T1000 (cell line): ENCODE results near the gene NTRK2.

Experiments used
- DNase-seq: peaks from one replicate; lab custom pipeline; 2025; ENCODE audit warnings: mixed read lengths; lab: John Stamatoyannopoulos, UW

NTRK2 gene

DNA sequence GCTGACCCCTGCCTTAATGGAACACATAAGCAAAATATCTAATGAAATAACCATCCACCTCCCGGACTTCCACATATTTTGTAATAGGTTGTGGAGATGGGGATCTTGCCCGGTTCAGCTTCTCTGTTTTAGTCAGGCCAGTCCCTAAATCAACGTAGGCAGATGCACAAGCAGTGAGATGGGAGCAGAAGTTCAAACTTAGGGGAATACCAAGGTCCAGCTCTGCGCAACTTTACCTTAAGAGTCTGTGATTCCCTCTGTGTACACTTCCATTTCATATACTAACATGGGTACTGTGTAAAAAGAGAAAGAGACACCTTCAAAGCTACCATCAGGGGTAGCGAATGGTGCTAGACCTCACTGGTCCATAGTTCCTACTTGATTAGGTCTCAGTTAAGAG is 110.9 kb downstream of the NTRK2 start:
- no peak for DNase-seq

GRCh38 chr9:84781458-84781857 is 111.9 kb downstream of the NTRK2 start:
- DNase-seq: no peak

DNA sequence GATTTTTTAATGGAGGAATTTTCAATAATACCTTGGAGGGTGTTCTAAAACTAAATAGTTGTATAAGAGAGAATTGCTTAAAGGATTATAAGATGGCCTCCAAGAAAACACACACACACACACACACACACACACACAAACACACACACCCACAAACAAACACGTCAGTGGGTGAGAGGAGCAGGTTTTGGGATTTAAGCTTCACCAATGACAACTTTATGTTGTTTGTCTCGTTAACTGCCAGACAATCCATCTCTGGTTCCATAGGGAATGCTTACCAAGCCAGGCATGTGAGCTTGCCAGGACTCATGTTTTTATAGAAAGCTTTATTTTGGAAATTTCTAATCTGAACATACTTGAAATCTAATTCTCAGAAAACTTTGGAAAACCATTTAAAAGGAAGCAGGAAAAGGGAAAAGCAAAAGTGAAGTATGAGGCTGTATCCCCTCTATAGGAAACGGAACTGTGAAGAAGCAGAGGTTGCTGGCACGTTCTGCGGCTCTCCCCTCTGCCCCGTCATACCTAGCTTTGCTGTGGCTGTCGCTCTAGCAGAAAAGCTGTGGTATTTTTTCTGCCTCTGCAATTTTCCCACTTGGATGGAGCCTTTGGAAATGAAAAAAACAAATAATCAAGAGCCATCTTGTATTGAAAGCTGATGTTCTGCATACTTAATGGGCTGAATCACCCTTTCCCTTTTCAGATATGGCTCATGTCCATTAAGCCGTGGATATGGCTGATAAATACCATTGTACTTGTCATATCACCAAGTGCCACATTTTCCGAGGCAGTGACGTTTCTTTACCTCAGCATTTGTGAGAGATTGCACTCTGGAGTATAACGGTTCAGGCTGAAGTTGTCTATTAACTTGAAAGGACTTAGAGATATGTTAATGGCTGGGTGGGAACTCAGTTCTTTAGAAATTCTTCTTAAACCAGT is 112.7 kb downstream of the NTRK2 start:
- no peak for DNase-seq

DNA sequence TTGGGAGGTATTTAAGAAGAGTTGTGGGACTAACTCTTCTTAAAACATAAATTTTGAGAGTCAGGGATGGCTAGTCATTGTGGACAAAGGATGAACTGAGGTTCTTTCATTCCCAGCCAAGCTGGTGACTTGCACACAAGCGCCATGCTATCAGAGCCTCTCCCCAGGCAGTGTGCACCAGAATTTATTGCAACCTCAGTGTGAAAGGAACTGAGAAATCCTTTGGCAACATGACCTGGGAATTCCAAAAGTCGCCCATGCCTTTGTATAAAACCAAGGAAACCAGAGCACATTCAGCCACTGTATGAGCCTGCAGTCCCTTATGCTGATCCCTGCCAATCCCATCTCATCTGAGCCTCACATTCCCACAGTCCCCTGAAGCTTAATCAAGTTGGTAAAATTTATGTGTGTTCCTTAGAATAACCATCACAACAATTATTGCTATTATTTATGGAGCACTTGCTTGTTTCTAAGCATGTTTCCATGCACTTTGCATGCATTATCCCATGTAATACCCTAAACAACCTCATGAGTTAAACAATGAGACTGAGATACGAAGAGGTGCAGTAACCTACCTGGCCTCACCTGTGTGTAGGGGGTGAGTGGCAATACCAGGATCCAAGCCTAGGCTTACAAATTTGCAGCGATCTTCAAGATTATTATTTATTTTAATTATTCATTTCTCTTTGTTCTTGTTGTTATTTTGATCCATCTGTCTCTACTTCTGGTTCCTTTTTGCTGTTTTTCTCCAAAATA is 116.4 kb downstream of the NTRK2 start:
- no peak for DNase-seq

DNA sequence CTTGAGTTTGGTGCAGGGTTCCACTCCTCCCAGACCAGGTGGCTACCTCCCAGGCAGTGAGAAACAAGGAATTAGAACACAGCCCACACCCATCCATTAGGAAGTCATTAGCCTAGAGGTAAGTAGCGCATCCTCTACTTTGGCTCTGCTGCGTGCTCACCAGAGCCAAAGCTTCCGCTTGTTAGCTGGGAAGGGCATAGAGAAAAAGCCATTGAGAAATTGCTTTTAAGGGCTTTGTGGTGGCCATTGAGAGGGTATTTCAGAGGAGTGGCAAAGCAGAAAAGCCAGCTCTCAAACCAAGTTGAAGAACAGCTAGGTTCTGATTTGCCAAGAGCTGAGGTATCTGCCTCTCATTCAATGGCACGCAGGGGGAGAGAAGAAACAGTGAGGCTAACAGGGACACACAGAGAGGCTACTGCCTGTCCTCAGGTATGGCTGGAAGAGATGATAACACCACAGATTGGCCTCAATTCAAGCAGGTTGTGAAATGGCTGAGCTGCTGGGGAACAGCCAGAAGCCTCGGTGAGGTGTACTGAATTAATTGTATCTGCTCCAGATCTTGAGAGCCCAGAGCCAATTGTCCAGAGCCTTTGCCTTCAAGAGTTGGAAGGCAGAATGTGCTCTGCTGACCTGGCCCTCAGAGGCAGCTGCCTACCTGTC is 119.4 kb downstream of the NTRK2 start:
- DNase-seq: no peak

GRCh38 chr9:84789463-84789830 is 119.9 kb downstream of the NTRK2 start:
- DNase-seq: no peak

- DNase-seq: no peak
Measured at GRCh38 chr9:84791643-84792042, 122.1 kb downstream of the NTRK2 start.

DNA sequence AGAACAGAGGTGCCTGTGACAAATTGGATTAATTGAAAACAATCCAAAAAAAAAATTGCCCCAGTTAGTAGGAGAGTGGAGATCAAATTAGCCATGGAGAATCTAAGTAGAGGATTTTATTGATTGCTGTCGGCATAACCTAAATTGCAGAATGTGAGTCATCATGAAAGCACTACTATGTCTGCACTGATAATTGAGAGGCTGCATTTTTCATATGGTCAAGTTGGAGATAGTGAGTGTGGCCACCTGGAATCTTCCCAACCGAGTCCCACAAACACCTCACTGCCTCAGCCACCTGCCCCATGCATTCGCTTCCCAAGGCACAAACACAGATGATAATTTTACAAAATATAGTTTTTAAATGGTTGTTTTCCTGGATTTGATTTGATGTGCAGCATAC is 123.7 kb downstream of the NTRK2 start:
- no peak for DNase-seq

DNA sequence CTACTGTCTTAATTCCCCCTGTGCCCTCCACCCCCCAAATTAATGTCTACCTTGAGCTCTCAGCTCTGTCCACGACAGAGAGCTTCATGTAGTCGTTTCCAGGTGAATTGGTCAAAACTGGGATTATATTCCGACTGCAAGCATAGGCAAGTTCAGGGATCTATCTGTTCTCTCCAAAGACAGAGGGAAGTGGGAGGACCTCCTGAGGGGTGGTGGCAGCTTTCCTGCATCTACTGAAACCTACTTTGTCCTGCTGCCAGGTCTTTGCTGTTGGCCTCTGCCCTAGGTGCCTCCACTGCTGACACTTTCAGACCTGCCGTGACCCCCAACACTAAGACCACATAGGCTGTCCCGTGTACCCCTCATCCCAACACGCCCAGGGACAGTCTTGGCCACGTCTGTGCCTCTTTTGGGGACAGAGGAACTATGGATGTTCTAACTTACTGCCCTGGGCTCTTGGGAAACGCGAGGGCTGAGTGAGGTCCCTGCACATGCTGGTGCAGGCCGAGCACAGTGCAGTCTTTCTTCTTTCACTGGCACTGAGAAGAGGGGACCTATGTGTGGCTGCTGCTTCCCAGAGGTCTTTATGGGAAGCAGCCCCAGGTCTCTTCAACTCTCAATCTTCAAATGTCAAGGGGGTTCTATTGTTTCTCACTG is 125.6 kb downstream of the NTRK2 start:
- no peak for DNase-seq

DNA sequence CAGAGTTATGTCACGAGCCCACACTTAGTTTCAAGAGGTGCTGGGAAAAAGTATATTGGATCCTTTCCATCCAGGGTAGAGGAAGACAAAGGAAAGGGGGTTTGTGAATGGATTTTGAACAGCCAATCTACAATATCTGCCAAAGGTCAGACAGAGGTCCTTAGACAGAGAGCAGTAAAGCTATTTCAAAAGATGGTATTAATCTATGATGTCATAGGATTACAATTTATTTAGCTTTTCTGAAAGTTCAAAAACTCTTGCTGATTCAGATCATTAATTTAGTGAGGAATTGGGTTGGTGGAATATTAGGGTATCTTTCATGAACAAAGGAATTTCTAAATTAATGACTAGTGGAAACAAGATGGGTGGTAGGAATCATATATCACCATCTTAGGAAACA is 126.9 kb downstream of the NTRK2 start:
- DNase-seq: no peak

DNA sequence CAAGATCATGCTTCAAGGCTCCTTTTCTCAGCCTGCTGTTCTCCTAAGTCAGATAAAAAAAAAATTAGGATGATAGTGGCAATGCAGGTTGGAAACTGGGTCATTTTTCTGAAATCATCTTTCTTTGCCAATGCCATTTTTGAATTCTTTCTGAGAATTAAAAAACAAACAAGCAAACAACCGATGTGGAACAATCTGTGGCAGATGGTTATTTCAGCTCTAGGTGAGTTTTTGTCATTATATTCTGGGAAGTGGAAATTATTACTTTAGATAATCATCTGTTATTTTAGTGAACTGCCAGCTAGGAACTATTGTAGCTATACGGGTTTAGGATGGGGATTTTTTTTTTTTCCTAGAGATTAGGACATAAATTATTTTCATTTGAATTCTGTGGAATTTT is 129.7 kb downstream of the NTRK2 start:
- DNase-seq: no peak

GRCh38 chr9:84804951-84805694 is 135.6 kb downstream of the NTRK2 start:
- no peak for DNase-seq

GRCh38 chr9:84807431-84807830 is 137.9 kb downstream of the NTRK2 start:
- no peak for DNase-seq

DNA sequence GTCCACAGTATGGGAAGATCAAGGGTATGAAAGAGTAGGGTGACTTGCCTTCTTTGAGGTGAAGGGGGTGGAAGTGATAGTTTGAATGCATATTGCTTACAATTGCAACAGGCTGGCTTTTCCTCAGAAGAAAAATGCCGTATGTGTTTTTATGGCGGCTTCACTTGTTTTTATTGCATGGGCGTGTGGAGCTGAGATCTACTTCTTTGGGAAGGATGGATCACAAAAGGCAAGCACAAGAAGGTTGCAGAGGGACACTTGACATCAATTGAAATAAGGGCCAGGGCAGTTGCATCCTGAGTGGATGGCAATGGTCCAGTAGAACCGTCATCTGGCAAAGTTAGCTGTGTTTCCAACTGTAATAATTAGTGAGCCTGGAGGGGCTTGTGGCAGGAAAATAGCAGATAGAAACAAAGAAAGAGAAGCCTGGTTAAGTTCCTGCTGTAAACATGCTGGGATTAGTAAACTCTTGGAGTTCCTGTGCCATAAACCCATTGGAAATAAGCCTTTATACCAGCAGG is 138.4 kb downstream of the NTRK2 start:
- DNase-seq: no peak

GRCh38 chr9:84808416-84808815 is 138.9 kb downstream of the NTRK2 start:
- DNase-seq: no peak

- DNase-seq: no peak
Measured at GRCh38 chr9:84811072-84811750, 141.7 kb downstream of the NTRK2 start.

DNA sequence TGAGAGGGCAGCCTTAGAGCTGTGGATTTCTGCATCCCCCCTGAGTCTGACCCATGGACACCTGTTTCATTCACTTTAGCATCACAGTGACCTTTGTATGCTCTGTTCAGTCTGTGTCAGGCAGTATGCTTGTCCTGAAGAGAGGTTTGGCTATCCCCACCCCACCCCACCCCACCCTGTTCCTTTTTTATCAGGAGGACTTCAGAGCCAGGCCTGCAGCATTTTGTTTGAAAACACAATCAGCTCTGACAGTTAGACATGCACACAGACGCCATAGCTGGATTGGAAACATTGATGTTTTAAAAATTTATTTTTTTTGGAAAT is 142.2 kb downstream of the NTRK2 start:
- DNase-seq: no peak

DNA sequence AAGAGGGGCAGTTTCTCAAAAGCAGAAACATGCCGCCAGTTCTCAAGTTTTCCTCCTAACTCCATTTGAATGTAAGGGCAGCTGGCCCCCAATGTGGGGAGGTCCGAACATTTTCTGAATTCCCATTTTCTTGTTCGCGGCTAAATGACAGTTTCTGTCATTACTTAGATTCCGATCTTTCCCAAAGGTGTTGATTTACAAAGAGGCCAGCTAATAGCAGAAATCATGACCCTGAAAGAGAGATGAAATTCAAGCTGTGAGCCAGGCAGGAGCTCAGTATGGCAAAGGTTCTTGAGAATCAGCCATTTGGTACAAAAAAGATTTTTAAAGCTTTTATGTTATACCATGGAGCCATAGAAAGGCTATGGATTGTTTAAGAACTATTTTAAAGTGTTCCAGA is 142.8 kb downstream of the NTRK2 start:
- DNase-seq: no peak

GRCh38 chr9:84812847-84813246 is 143.3 kb downstream of the NTRK2 start:
- no peak for DNase-seq

DNA sequence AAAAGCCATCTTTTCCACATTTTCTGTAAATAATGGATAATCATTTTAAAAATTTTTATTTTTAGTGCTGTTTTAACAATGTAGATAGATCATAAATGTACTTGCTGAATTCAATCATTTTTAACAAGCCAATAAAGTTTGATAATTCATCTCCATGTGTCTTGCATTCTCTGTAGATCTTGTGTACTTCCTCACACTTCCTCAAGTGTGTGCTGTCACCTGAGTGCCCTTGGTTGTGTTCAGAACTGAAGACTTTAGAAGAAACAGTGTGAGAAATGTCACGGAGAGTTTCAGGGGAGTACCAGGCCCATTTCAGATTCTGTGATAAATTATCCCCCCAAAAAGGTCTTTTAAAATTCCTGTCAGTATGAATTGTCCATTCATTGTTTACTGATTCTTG is 146.0 kb downstream of the NTRK2 start:
- DNase-seq: no peak

GRCh38 chr9:84817038-84817437 is 147.5 kb downstream of the NTRK2 start:
- DNase-seq: no peak
